Choroid plexus epithelial cell (primary cell): ENCODE data around the gene SRL.

Experiments
- DNase-seq: peaks from one replicate; pipeline ENCODE4 v3.0.0-alpha.2; 2010; ENCODE audit warnings: low read depth
- H3K4me3 ChIP-seq: 2 replicates; pipeline ENCODE4 v1.5.1; 2011; ENCODE audit warnings: low read depth, mild to moderate bottlenecking, control low read depth, low read length, moderate library complexity
- TF ChIP-seq, protein P1 (sequence below): conservative IDR thresholded peaks from 2 replicates; pipeline ENCODE4 v1.5.1; 2011; ENCODE audit warnings: low read depth, mild to moderate bottlenecking, control low read depth, inconsistent platforms, low read length, moderate library complexity

The SRL gene

DNA sequence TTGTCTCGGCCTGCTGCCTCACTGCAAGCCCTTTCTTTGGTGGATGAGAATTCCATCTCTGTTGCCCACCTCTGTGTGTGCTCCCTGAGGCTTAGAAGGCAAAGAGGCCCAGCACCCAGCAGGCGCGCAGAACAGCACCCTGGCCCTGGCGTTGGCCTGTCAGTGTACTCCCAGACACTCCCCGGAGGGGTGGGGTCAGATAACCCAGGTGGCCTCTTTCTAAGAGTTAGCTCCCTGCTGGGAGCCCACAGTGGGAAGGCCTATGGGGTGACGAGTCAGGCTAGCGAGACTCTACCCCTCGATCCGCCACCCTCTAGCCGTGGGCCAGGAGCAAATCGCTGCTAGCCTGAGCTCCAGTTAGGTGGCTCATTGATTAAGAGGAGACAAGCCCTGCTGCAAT lies 38.1 kb downstream of the SRL start:
- no peak for DNase-seq
- H3K4me3 ChIP-seq, result no peak overlapping the region
- TF ChIP-seq, protein P1, sequence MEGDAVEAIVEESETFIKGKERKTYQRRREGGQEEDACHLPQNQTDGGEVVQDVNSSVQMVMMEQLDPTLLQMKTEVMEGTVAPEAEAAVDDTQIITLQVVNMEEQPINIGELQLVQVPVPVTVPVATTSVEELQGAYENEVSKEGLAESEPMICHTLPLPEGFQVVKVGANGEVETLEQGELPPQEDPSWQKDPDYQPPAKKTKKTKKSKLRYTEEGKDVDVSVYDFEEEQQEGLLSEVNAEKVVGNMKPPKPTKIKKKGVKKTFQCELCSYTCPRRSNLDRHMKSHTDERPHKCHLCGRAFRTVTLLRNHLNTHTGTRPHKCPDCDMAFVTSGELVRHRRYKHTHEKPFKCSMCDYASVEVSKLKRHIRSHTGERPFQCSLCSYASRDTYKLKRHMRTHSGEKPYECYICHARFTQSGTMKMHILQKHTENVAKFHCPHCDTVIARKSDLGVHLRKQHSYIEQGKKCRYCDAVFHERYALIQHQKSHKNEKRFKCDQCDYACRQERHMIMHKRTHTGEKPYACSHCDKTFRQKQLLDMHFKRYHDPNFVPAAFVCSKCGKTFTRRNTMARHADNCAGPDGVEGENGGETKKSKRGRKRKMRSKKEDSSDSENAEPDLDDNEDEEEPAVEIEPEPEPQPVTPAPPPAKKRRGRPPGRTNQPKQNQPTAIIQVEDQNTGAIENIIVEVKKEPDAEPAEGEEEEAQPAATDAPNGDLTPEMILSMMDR, result no peak

DNA sequence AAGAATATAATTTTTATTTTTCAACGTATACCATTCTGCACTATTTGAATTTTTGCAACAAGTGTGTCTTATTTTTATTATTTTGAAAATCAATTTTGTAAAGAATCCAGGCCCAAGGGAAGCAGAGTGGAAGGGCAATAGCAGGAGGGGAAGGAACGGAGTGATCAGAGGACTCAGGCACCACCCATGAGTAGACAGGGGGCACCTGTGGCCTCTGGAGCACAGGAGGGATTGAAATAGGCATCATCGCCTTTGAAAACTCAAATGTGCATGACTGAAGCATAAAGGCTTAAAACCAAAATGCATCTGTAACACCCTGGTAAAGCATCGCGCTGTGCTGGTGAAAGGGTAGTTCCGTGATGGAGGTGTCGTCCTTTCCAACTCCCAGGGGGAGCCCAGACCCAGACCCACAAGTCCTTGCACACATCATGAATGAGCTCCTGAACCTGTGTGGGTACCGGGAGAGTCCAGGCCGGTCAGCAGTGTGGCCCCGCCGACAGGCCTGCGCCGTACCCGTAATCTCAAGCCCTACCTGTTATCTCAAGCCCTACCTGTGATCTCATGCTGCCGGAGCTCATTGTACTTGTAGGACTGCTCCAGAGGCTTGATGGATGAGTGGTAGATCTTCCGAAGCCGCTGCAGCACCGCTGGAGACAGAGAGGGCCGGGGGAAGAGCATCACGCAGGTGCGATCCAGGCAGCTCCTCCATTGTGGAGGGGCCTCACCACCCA lies 39.1 kb downstream of the SRL start:
- no peak for DNase-seq
- TF ChIP-seq, protein P1, result no peak

DNA sequence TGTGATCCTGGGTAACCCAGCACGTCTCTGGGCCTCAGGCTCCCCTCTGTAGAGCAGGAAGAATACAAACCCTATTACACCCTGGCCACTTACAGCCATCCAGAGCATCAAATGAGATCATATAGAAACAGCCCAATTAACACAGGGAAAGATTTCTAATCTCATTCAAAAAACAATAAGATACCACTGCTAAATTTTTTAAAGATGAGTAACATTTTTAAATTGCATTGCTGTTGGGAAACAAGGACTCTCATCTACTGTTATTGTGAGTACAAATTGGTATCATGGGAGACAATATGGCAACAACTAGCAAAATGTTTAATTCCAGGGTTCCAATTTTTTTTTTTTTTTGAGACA lies 41.1 kb downstream of the SRL start:
- no peak overlapping the region for H3K4me3 ChIP-seq
- peak; percentile 52 for DNase-seq
- TF ChIP-seq, protein P1, result no peak

More for the DNA sequence above, 39.1 kb downstream of the SRL start:
- H3K4me3 ChIP-seq, result no peak overlapping the region

DNA sequence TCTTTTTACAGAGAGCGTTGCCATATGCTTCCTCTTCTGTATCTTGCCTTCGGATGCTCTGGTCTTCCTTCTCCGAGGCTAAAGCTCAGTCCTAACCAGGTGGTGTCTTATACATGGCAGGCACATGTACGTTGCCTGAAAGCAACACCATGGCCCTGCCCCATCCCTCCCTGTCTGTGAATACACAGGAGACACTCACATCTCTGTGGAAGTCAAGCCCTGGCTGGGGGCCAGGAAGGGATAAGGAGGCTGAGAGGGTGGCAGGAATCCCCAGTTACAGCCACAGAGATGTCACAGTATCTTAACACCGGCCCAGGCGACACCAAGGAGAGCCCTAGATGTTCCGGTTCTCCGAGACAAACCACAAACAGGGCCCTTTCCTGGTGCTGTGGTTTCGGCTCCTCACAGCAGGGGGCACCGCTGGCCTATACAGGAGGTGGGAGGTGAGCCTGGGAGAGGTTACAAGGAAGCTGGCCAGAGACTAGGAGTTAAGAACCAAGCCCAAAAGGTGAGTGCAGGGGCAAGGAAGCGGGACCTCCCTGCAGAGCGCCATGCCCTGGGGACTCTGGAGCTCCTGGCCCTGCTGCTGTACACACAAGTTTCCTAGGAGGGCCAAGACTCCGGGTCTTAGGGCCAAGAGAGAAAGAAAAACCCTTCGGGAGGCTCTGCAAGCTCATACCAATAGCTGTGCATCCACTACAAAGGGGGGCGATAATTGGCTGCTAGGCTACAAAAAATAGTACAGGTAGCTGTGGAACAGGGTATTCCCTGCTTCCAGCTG lies 41.7 kb downstream of the SRL start:
- TF ChIP-seq, protein P1, result peak; percentile 63
- no peak overlapping the region for H3K4me3 ChIP-seq
- peak; percentile 70 for DNase-seq

DNA sequence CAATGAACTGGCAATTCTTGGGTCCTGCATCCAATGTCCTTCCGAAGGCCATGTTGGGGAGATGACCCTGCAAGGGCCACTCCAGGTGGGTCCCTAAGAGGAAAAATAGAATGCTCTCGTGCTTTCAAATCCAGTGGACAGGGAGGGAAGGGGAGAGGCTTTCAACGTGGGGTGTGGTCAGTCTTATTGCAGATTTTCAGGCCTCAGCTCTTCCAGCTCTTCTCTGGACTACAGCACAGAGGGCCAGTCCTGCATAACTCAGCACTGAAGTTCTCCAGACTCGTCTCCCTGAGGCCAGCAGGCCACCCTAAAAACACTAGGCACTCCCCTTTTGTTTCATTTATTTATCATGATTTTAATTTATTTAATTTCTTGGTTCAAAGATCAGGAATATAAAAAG lies 43.1 kb downstream of the SRL start:
- TF ChIP-seq, protein P1, result no peak
- H3K4me3 ChIP-seq, result no peak overlapping the region
- DNase-seq, result no peak

DNA sequence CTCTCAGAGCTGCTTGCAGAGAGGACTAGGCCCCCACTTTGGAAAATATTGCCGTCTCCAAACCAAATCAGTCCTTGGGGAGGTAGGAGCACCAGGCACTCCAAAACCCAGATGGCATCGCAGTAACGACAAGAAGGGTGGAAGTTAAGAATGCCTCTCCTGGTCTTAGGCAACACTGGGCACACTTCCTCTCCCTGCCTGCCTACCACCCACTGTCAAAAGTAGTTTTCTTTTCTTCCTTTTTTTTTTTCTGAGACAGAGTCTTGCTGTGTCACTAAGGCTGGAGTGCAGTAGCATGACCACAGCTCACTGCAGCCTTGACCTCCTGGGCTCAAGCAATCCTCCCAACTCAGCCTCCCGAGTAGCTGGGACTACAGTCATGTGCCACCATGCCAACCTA lies 47.2 kb downstream of the SRL start:
- no peak for DNase-seq
- TF ChIP-seq, protein P1, result no peak
- no peak overlapping the region for H3K4me3 ChIP-seq

DNA sequence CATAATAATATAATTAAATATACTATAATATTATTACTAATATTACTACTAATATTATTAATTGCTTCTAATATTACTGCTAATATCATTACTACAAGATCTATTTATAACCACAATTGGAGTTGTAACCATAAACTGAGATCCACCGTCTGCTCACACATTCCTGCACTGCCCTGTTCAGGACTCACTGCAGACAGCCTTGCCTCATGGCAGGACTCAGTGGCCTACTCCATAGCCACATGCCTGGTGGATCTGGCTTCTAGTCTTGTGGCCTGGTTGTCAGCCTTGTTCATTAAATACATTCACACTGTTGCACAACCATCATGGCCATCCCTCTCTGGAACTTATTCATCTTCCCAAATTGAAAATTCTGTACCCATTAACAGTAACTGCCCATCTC lies 48.0 kb downstream of the SRL start:
- DNase-seq, result no peak
- no peak overlapping the region for H3K4me3 ChIP-seq
- TF ChIP-seq, protein P1, result no peak
